Measurements from ENCODE around the gene MAPK14.

DNA sequence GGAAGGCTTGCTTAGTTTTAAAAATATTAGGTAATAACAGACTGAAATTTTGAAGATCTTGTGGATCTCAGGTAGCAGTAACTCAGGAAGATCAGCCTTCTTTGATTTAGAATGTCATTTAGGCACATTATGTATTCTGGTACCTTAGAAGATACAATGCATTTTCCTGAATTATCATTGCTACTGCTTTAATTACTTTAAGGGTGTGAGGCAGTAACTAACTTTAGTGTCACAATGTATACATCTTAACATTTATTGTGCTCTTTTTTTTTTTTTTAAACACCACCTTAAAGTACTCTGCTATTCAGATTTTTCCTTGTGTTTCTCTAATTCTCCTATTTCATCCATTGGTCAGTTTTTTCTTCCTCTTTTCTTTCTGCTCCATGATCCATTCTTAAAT lies 13.3 kb downstream of the MAPK14 start:
- no peak for TF ChIP-seq RFX5 (IDR thresholded peaks at IDR 0.05; ENCODE audit: low read depth, low read length)
- no peak for TF ChIP-seq EZH2 (IDR thresholded peaks at IDR 0.05; ENCODE audit: borderline replicate concordance, low read depth, low read length)
- TF ChIP-seq PCBP1 (IDR thresholded peaks at IDR 0.05; ENCODE audit: low read depth, low read length, poor library complexity, severe bottlenecking), result no peak
- TF ChIP-seq ESRRA (IDR thresholded peaks at IDR 0.05; ENCODE audit: borderline replicate concordance, low read depth), result no peak
- no peak for TF ChIP-seq ELK1 (CRISPR knock-in tag; IDR thresholded peaks at IDR 0.05)
- TF ChIP-seq LARP7 (IDR thresholded peaks at IDR 0.05), result no peak
- no peak for TF ChIP-seq CBFB (CRISPR knock-in tag; IDR thresholded peaks at IDR 0.05)
- TF ChIP-seq ZBTB34 (CRISPR knock-in tag; IDR thresholded peaks at IDR 0.05), result no peak
